H1 (cell line): ENCODE measurements around the gene MBLAC1. TPM values are rescaled to one million over a fixed set of nuclear protein-coding genes. Genes with fewer than 3 reads are reported as not detected.

ENCODE experiments used
- ASH2L ChIP-seq: fragments of 200-600, 300-600 bp; sonication (generic); IDR thresholded peaks from one replicate; pipeline ENCODE4 v1.7.1; 2017; ENCODE audit warnings: low read length
- BRCA1 ChIP-seq: IDR thresholded peaks from 2 replicates; pipeline ENCODE4 v1.6.1; 2012; ENCODE audit warnings: low read depth, low read length, improper control_type of control experiment
- CBX8 ChIP-seq: fragments of 300-800, 300-1000 bp; sonication (generic); IDR thresholded peaks from 2 replicates; pipeline ENCODE4 v1.7.1; 2016; ENCODE audit warnings: low read depth, low read length, borderline replicate concordance
- KDM4A ChIP-seq: IDR thresholded peaks from one replicate; pipeline ENCODE4 v1.7.1; 2012; ENCODE audit warnings: low read depth, mild to moderate bottlenecking, moderate library complexity, low read length, inconsistent platforms; ENCODE audit not compliant: severe bottlenecking
- SIX5 ChIP-seq: IDR thresholded peaks from 2 replicates; pipeline ENCODE4 v1.6.1; 2011; ENCODE audit warnings: mild to moderate bottlenecking, low read depth, low read length
- TBP ChIP-seq: IDR thresholded peaks from 2 replicates; pipeline ENCODE4 v1.6.1; 2011; ENCODE audit warnings: low read depth, low read length, improper control_type of control experiment
- polyA plus RNA-seq, 7 experiments: library from polyadenylated mRNA; depleted of rRNA in 3 of 7; stranded (reverse) in 5 of 7; unstranded in 2 of 7; fragments of >200 nt in 5 of 7; fragments of 200-250 nt in 2 of 7; gene quantifications; 1 replicate in 5 of 7; 2 replicates in 1 of 7; 4 replicates in 1 of 7; pipeline versions ENCODE4 v1.2.1 to v1.2.3, GENCODE V29; 2011 to 2013; ENCODE audit warnings: missing spikeins in 2 of 7, mixed read lengths in 2 of 7
- total RNA-seq: library from RNA; stranded (reverse); fragmentation: NEBNext Ultra II Directional; extraction: Animal tissue kit (Norgen Biotek cat#: 25700); gene quantifications from 2 replicates; pipeline ENCODE4 v1.2.1, GENCODE V29; 2021
- TF ChIP-seq, protein P1 (sequence below): fragments of 300-600 bp; sonication (generic); IDR thresholded peaks from 2 replicates; pipeline ENCODE4 v1.7.1; 2012; ENCODE audit warnings: low read length, moderate library complexity, mild to moderate bottlenecking, inconsistent platforms; ENCODE audit not compliant: insufficient replicate concordance
- TF ChIP-seq, protein P2 (sequence below): IDR thresholded peaks from 2 replicates; pipeline ENCODE4 v1.6.1; 2012; ENCODE audit warnings: low read length, inconsistent platforms

Gene MBLAC1
- total and polyA plus RNA-seq, 2 of the 8 experiments (the other 6 are each of a cell fraction or from before 2014, with no cell fraction given), result 1.00 to 1.7 TPM

DNA sequence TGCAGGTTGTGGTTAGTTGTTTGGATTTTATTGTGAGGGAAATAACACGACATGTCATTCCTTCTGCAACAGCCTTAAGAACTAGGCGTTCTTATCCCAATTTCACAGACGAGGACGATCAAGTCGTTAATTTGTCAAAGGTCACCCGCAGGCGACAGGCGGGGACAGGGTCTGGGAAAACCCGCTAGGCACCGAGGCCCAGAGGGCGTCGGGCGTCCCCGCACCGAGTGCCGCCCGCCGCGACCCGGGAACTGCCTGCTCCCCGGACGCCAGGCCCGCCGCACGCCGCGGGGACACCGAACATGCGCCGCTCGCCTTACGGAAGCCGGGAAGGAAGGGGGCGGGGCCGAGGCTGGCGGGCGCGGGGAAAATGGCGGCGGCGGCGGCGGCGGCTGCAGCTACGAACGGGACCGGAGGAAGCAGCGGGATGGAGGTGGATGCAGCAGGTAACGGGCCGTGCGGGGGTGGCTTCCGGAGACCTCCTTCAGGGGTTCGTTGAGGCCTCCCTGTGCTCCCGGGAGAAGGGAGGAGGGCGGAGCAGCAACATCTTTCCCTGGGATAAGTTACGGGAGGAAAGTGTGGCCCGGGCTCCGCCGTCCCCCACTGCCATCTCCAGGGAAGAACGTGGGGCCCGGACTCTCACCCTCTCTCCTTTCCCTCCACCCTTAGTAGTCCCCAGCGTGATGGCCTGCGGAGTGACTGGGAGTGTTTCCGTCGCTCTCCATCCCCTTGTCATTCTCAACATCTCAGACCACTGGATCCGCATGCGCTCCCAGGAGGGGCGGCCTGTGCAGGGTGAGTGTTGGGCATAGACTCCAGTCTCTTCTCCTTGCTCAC, 37.9 kb upstream of the MBLAC1 start, which contains the start of gene COPS6 (continued):
- TF ChIP-seq, protein P1, sequence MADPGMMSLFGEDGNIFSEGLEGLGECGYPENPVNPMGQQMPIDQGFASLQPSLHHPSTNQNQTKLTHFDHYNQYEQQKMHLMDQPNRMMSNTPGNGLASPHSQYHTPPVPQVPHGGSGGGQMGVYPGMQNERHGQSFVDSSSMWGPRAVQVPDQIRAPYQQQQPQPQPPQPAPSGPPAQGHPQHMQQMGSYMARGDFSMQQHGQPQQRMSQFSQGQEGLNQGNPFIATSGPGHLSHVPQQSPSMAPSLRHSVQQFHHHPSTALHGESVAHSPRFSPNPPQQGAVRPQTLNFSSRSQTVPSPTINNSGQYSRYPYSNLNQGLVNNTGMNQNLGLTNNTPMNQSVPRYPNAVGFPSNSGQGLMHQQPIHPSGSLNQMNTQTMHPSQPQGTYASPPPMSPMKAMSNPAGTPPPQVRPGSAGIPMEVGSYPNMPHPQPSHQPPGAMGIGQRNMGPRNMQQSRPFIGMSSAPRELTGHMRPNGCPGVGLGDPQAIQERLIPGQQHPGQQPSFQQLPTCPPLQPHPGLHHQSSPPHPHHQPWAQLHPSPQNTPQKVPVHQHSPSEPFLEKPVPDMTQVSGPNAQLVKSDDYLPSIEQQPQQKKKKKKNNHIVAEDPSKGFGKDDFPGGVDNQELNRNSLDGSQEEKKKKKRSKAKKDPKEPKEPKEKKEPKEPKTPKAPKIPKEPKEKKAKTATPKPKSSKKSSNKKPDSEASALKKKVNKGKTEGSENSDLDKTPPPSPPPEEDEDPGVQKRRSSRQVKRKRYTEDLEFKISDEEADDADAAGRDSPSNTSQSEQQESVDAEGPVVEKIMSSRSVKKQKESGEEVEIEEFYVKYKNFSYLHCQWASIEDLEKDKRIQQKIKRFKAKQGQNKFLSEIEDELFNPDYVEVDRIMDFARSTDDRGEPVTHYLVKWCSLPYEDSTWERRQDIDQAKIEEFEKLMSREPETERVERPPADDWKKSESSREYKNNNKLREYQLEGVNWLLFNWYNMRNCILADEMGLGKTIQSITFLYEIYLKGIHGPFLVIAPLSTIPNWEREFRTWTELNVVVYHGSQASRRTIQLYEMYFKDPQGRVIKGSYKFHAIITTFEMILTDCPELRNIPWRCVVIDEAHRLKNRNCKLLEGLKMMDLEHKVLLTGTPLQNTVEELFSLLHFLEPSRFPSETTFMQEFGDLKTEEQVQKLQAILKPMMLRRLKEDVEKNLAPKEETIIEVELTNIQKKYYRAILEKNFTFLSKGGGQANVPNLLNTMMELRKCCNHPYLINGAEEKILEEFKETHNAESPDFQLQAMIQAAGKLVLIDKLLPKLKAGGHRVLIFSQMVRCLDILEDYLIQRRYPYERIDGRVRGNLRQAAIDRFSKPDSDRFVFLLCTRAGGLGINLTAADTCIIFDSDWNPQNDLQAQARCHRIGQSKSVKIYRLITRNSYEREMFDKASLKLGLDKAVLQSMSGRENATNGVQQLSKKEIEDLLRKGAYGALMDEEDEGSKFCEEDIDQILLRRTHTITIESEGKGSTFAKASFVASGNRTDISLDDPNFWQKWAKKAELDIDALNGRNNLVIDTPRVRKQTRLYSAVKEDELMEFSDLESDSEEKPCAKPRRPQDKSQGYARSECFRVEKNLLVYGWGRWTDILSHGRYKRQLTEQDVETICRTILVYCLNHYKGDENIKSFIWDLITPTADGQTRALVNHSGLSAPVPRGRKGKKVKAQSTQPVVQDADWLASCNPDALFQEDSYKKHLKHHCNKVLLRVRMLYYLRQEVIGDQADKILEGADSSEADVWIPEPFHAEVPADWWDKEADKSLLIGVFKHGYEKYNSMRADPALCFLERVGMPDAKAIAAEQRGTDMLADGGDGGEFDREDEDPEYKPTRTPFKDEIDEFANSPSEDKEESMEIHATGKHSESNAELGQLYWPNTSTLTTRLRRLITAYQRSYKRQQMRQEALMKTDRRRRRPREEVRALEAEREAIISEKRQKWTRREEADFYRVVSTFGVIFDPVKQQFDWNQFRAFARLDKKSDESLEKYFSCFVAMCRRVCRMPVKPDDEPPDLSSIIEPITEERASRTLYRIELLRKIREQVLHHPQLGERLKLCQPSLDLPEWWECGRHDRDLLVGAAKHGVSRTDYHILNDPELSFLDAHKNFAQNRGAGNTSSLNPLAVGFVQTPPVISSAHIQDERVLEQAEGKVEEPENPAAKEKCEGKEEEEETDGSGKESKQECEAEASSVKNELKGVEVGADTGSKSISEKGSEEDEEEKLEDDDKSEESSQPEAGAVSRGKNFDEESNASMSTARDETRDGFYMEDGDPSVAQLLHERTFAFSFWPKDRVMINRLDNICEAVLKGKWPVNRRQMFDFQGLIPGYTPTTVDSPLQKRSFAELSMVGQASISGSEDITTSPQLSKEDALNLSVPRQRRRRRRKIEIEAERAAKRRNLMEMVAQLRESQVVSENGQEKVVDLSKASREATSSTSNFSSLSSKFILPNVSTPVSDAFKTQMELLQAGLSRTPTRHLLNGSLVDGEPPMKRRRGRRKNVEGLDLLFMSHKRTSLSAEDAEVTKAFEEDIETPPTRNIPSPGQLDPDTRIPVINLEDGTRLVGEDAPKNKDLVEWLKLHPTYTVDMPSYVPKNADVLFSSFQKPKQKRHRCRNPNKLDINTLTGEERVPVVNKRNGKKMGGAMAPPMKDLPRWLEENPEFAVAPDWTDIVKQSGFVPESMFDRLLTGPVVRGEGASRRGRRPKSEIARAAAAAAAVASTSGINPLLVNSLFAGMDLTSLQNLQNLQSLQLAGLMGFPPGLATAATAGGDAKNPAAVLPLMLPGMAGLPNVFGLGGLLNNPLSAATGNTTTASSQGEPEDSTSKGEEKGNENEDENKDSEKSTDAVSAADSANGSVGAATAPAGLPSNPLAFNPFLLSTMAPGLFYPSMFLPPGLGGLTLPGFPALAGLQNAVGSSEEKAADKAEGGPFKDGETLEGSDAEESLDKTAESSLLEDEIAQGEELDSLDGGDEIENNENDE, result no peak
- TF ChIP-seq BRCA1 (no peak), SIX5 (no peak), ASH2L (peak; percentile 98), KDM4A (peak; percentile 69), CBX8 (no peak), TBP (peak; percentile 57; the same call in 1 of the 2 replicates)
- TF ChIP-seq, protein P2, sequence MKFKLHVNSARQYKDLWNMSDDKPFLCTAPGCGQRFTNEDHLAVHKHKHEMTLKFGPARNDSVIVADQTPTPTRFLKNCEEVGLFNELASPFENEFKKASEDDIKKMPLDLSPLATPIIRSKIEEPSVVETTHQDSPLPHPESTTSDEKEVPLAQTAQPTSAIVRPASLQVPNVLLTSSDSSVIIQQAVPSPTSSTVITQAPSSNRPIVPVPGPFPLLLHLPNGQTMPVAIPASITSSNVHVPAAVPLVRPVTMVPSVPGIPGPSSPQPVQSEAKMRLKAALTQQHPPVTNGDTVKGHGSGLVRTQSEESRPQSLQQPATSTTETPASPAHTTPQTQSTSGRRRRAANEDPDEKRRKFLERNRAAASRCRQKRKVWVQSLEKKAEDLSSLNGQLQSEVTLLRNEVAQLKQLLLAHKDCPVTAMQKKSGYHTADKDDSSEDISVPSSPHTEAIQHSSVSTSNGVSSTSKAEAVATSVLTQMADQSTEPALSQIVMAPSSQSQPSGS, result no peak
